HCEC 1CT (cell line): ENCODE measurements around the gene SEPHS2.
"Not testable (repeated sequence)": the region's sequence is repeated elsewhere in the genome, so short reads cannot be mapped to it uniquely, and the experiment has no call there.

Experiments used
- DNase-seq: peaks from one replicate; pipeline ENCODE4 v3.0.0-alpha.2; 2017

The SEPHS2 gene

GRCh38 chr16:30464078-30464477, 18.4 kb upstream of the SEPHS2 start:
- DNase-seq = no peak

GRCh38 chr16:30461426-30461825, 15.8 kb upstream of the SEPHS2 start:
- DNase-seq = not testable (repeated sequence)

- DNase-seq = no peak
Observed at GRCh38 chr16:30459456-30459855, 13.8 kb upstream of the SEPHS2 start.

GRCh38 chr16:30458561-30459394, 13.1 kb upstream of the SEPHS2 start:
- no peak for DNase-seq

- DNase-seq = no peak
Observed at GRCh38 chr16:30457743-30458560, 12.3 kb upstream of the SEPHS2 start.

- no peak for DNase-seq
Observed at GRCh38 chr16:30457256-30457655, 11.6 kb upstream of the SEPHS2 start.

GRCh38 chr16:30456302-30456701, 10.6 kb upstream of the SEPHS2 start:
- DNase-seq = no peak

- DNase-seq = not testable (repeated sequence)
Observed at GRCh38 chr16:30452709-30453580, 7.3 kb upstream of the SEPHS2 start.

- DNase-seq = no peak
Observed at GRCh38 chr16:30449116-30449435, 3.4 kb upstream of the SEPHS2 start.

- no peak for DNase-seq
Observed at GRCh38 chr16:30447512-30448226, 2.0 kb upstream of the SEPHS2 start.

- no peak for DNase-seq
Observed at GRCh38 chr16:30446203-30446595, 525 bp upstream of the SEPHS2 start.

- no peak for DNase-seq
Observed at GRCh38 chr16:30445149-30445407, 596 bp downstream of the SEPHS2 start.

- no peak for DNase-seq
Observed at GRCh38 chr16:30444231-30445148, 1.2 kb downstream of the SEPHS2 start.

- DNase-seq = no peak
Observed at GRCh38 chr16:30443631-30444030, 2.0 kb downstream of the SEPHS2 start.

- DNase-seq = no peak
Observed at GRCh38 chr16:30439720-30440348, 5.8 kb downstream of the SEPHS2 start.

- DNase-seq = no peak
Observed at GRCh38 chr16:30438835-30439234, 6.8 kb downstream of the SEPHS2 start.

GRCh38 chr16:30437511-30438046, 8.1 kb downstream of the SEPHS2 start:
- no peak for DNase-seq

GRCh38 chr16:30434852-30435251, 10.8 kb downstream of the SEPHS2 start:
- no peak for DNase-seq

- no peak for DNase-seq
Observed at GRCh38 chr16:30430428-30430970, 15.2 kb downstream of the SEPHS2 start.

GRCh38 chr16:30429678-30430427, 15.8 kb downstream of the SEPHS2 start, which contains the start of gene DCTPP1:
TSS of gene DCTPP1 (minus strand) at chr16:30430030. CDS start at chr16:30429980, 50 bp downstream.
- DNase-seq = peak; percentile 95
